Endothelial cell of umbilical vein (primary cell): Measurements from ENCODE around the gene CHCHD2. TPM values are rescaled to one million over a fixed set of nuclear protein-coding genes. Genes with fewer than 3 reads are reported as not detected.
"Not testable (repeated sequence)": the region's sequence is repeated elsewhere in the genome, so short reads cannot be mapped to it uniquely, and the experiment has no call there.

ENCODE experiments used
- BruUV-seq: library from RNA; stranded (reverse); fragments of 400-500 nt; replicated peaks from 2 replicates; lab custom pipeline; 2021; lab: Mats Ljungman, UMichigan
- CTCF ChIA-PET: fragments of 300-600, 350-600 bp; sonication (Branson Sonifier 250); formaldehyde crosslinking; loops from one replicate; lab custom pipeline; 2021; ENCODE audit warnings: antibody characterized with exemption, inconsistent platforms; lab: Charles Lee
- POLR2A ChIA-PET: fragments of 300-600, 350-600 bp; sonication (Branson Sonifier 250); formaldehyde crosslinking; loops from one replicate; lab custom pipeline; 2021; ENCODE audit warnings: antibody characterized with exemption, inconsistent platforms; lab: Charles Lee
- DNase-seq: peaks from one replicate; pipeline ENCODE4 v3.0.0-alpha.2; 2011; ENCODE audit warnings: low read depth, low spot score
- FAIRE-seq: peaks from 2 replicates; lab custom pipeline; 2011; peaks lifted over from hg19 to GRCh38; lab: Jason Lieb, UNC
- H2AFZ ChIP-seq: 2 replicates; pipeline ENCODE4 v1.6.0; 2012; ENCODE audit warnings: low read depth, low read length, control low read depth, inconsistent platforms
- H3K27ac ChIP-seq: 2 replicates; pipeline ENCODE4 v1.5.1; 2011; ENCODE audit warnings: low read depth, mild to moderate bottlenecking, control low read depth, low read length, moderate library complexity; ENCODE audit not compliant: insufficient read depth
- H3K27me3 ChIP-seq, 2 experiments: 2 replicates each; pipeline versions ENCODE4 v1.6.0 to v1.6.1; 2011; ENCODE audit warnings: low read length in 2 of 2, mixed read lengths in 1 of 2; ENCODE audit not compliant: control insufficient read depth in 2 of 2, insufficient read depth in 2 of 2
- H3K36me3 ChIP-seq, 2 experiments: 2 replicates in 1 of 2; 3 replicates in 1 of 2; pipeline ENCODE4 v1.5.1; 2011; ENCODE audit warnings: low read length in 2 of 2, mild to moderate bottlenecking in 1 of 2, moderate library complexity in 1 of 2; ENCODE audit not compliant: control insufficient read depth in 2 of 2, insufficient read depth in 2 of 2; ENCODE audit errors: extremely low read depth in 1 of 2
- H3K4me1 ChIP-seq: 3 replicates; pipeline ENCODE4 v1.5.1; 2011; ENCODE audit warnings: mild to moderate bottlenecking, low read length; ENCODE audit not compliant: control insufficient read depth, insufficient read depth; ENCODE audit errors: extremely low read depth
- H3K4me2 ChIP-seq: 2 replicates; pipeline ENCODE4 v1.6.1; 2011; ENCODE audit warnings: low read length, control low read depth, mixed read lengths; ENCODE audit not compliant: insufficient read depth
- H3K4me3 ChIP-seq, 3 experiments: fragments of 200-600 bp in 1 of 3; sonication (generic), shearing (Covaris generic) in 1 of 3; replicated peaks in 1 of 3; 2 replicates each; pipeline ENCODE4 v1.5.1; 2011 to 2016; ENCODE audit warnings: control low read depth in 3 of 3, low read length in 3 of 3, mild to moderate bottlenecking in 2 of 3, inconsistent platforms in 1 of 3, low read depth in 1 of 3, moderate library complexity in 1 of 3; ENCODE audit not compliant: insufficient read depth in 1 of 3
- H3K79me2 ChIP-seq: 2 replicates; pipeline ENCODE4 v1.6.0; 2012; ENCODE audit warnings: low read length, inconsistent platforms; ENCODE audit not compliant: control insufficient read depth, insufficient read depth
- H3K9ac ChIP-seq: replicated peaks from 2 replicates; pipeline ENCODE3; 2011; ENCODE audit warnings: low read length, control low read depth; ENCODE audit not compliant: insufficient read depth; ENCODE audit errors: extremely low read depth
- H3K9me1 ChIP-seq: replicated peaks from 3 replicates; pipeline ENCODE4 v1.6.0; 2011; ENCODE audit warnings: mild to moderate bottlenecking, low read length; ENCODE audit not compliant: control insufficient read depth, insufficient read depth; ENCODE audit errors: extremely low read depth
- H3K9me3 ChIP-seq: replicated peaks from 2 replicates; pipeline ENCODE4 v1.5.1; 2012; ENCODE audit warnings: low read length, inconsistent platforms; ENCODE audit not compliant: control insufficient read depth, insufficient read depth
- H4K20me1 ChIP-seq: replicated peaks from 2 replicates; pipeline ENCODE3; 2011; ENCODE audit warnings: mild to moderate bottlenecking, low read length; ENCODE audit not compliant: control insufficient read depth, insufficient read depth; ENCODE audit errors: extremely low read depth
- FOS ChIP-seq: IDR thresholded peaks from 2 replicates; pipeline ENCODE4 v1.6.1; 2011; ENCODE audit warnings: mild to moderate bottlenecking, low read length, moderate library complexity, borderline replicate concordance; ENCODE audit not compliant: insufficient read depth
- JUN ChIP-seq: IDR thresholded peaks from 2 replicates; pipeline ENCODE4 v1.6.1; 2011; ENCODE audit warnings: borderline replicate concordance, low read depth; ENCODE audit not compliant: insufficient read length, insufficient read depth
- MYC ChIP-seq: IDR thresholded peaks from one replicate; pipeline ENCODE4 v1.6.1; 2011; ENCODE audit warnings: mild to moderate bottlenecking, low read depth, low read length
- dilution Hi-C: fragments of 300-500 bp; cut with MboI; formaldehyde crosslinking; loops from one replicate; pipeline ENCODE4 v1.15.0; 2019; ENCODE audit warnings: low sequenced_read_pairs; ENCODE audit not compliant: extremely low pct_ligation_motif_present
- intact Hi-C: fragments of 100-400 bp; cut with micrococcal nuclease; formaldehyde crosslinking; loops from one replicate; pipeline ENCODE4 v1.10.0; 2022
- polyA plus RNA-seq, 4 experiments: library from polyadenylated mRNA; depleted of rRNA in 3 of 4; stranded (reverse) in 3 of 4; unstranded in 1 of 4; fragments of >200 nt; gene quantifications; 2 replicates each; pipeline versions ENCODE4 v1.2.1 to v1.2.3, GENCODE V29; 2011 to 2012; ENCODE audit warnings: missing spikeins in 1 of 4
- total RNA-seq: library from RNA; stranded (reverse); gene quantifications from 2 replicates; pipeline ENCODE4 v1.2.3, GENCODE V29; 2021

Gene CHCHD2
- total and polyA plus RNA-seq, 2 donors (not counting 3 experiments of a cell fraction or from before 2014, with no cell fraction given): 368 to 616 TPM

GRCh38 chr7:56105508-56105907, 768 bp downstream of the CHCHD2 start:
- intact Hi-C loops: loop anchor here (10.0 kb wide), 2 partner anchors 531 to 741 kb away; partner anchors contain the start of genes LANCL2 and VOPP1
- POLR2A ChIA-PET: interaction anchor here (1.6 kb wide), 1 partner anchor 13 kb away, joined by 7 read pairs; the partner anchor contains the start of gene PHKG1

DNA sequence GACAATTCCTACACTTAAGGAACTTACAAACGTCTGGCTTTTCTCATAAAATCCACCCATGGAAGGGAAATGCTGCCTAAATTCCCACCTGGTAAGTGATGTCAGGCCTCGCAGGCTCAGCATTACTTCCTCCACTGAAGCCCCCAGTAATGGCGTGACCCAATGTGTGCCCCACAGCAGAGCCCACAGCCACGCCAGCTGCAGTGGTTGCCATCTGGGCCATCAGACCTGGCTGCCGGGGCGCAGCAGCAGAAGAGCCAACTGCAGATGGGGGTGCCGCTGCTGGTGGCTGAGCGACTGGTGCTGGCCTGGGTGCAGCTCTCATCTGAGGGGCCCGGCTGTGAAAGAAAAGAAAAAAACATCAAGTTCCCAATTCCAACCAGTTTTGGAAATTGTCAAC, 2.1 kb downstream of the CHCHD2 start:
- FAIRE-seq, DNase-seq, BruUV-seq, H3K9me3 ChIP-seq, H3K9ac ChIP-seq, POLR2A ChIA-PET, H4K20me1 ChIP-seq, H2AFZ ChIP-seq, H3K9me1 ChIP-seq, H3K27me3 ChIP-seq, dilution Hi-C loops, H3K4me1 ChIP-seq, H3K27ac ChIP-seq, H3K4me2 ChIP-seq, H3K4me3 ChIP-seq: not testable (repeated sequence)
- intact Hi-C loops: loop anchor here (10.0 kb wide), 2 partner anchors 529 to 739 kb away; partner anchors contain the start of genes LANCL2 and VOPP1
- peaks cover 26% of the 10 kb centered on the region for H3K79me2 ChIP-seq
- H3K36me3 ChIP-seq: peaks cover 13 to 19% of the 10 kb centered on the region in 2 experiments
- CTCF ChIA-PET: interaction anchor here (1.0 kb wide), 1 partner anchor 24 kb away, joined by 3 read pairs; no protein-coding TSS in a partner anchor

More at GRCh38 chr7:56105508-56105907, 768 bp downstream of the CHCHD2 start:
- CTCF ChIA-PET: interaction anchor here (0.7 to 2.6 kb wide), 4 partner anchors 13 to 464 kb away, joined by 3 to 19 read pairs (median 8); partner anchors contain the start of gene PHKG1
- Histone ChIP-seq H3K79me2 (peaks cover 26% of the 10 kb centered on the region), H3K36me3 (peaks cover 10 to 17% of the 10 kb centered on the region in 2 experiments), H3K9me1 (no peaks in the 10 kb centered on the region), H2AFZ (no peak overlapping the region), H3K4me2 (peak overlapping the region; percentile 76), H3K9ac (peak overlapping the region; percentile 93), H4K20me1 (no peaks in the 10 kb centered on the region), H3K4me1 (peaks cover 4% of the 10 kb centered on the region), H3K27me3 (no peaks in the 10 kb centered on the region), H3K27ac (peak overlapping the region; percentile 77), H3K4me3 (peak overlapping the region; percentile 54 to 87 (median 86)), H3K9me3 (no peaks in the 10 kb centered on the region)
- FAIRE-seq (peak; percentile 70), DNase-seq (peak; percentile 69)
- TF ChIP-seq MYC (no peak), FOS (peak; percentile 22), JUN (peak; percentile 8)
- BruUV-seq: no TSS peak
- dilution Hi-C loops: no loop called here
